GM18873 (cell line): ENCODE results near the gene SRSF3.
"Not testable (repeated sequence)": the region's sequence is repeated elsewhere in the genome, so short reads cannot be mapped to it uniquely, and the experiment has no call there.

Experiments used
- ATAC-seq: cut with Tn5 transposase; IDR thresholded peaks from one replicate; pipeline ENCODE4 v1.9.1; 2021; ENCODE audit warnings: mild to moderate bottlenecking, moderate library complexity, moderate number of reproducible peaks; ENCODE audit not compliant: unreplicated experiment, low FRiP score

Gene SRSF3

DNA sequence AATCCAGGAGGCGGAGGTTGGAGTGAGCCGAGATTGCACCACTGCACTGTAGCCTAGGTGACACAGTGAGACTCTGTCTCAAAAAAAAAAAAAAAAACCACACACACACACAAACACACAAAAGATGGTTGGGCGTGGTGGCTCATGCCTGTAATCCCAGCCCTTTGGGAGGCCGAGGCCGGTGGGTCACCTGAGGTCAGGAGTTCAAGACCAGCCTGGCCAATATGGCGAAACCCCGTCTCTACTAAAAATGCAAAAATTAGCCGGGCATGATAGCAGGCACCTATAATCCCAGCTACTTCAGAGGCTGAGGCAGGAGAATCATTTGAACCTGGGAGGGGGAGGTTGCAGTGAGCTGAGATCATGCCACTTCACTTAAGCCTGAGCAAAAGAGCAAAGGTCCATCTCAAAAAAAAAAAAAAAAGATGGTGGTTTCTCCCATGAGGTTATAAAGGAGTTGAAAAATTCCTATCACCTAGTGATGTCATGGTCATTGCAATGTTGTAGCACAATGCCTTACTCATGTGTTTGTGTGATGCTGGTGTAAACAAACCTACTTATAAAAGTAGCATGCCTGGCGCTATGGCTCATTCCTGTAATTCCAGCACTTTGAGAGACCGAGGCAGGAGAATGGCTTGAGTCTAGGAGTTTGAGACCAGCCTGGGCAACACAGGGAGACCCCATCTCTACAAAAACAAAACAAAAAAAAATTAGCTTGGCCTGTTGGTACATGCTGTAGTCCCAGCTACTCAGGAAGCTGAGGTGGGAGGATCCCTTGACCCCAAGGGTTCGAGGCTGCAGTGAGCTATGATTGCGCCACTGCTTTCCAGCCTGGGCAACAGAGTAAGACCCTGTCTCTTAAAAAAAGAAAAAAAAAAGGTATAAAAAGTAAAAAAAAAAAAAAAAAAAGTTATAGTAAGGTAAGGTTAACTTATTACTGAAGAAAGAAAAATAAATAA, 21.5 kb upstream of the SRSF3 start:
- ATAC-seq: not testable (repeated sequence)

- no peak for ATAC-seq
Observed at GRCh38 chr6:36574679-36575078, 19.5 kb upstream of the SRSF3 start.

DNA sequence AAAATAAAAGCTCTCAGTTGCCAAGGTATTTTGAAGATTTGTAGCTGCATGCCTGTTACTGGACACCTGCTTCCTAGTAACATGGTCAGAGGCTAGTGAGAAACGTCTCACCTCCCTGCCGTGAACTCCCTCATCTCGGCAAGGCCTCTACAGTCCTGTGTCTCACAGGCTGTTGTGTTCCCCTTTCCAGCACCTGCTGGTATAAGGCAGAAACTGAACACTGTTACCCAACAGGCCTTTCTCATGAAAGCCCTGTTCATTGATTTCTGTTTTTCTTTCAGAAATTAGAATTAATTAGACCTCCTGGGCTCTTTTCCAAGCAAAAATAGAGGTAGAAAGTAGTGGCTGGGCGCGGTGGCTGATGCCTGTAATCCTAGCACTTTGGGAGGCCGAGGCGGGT, 17.6 kb upstream of the SRSF3 start:
- no peak for ATAC-seq

GRCh38 chr6:36577301-36577700, 16.9 kb upstream of the SRSF3 start:
- ATAC-seq: no peak

DNA sequence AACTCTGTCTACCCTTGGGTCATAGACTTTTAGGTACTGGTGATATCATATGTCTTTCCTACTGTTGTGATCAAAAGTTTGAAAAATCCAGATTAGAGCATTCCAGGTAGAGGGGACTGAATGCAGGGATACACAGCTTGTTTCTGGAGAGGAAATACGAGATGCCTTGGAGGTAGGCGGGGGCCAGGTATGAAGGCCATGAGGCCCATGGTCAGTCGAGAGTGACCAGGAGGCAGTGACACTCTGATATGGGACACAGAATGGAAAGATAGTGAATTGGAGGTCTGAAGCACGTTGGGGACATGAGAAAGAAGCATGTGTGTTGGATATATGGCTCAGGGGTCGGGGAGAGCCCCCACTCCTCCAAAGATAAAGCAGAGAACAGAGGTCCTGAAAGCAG, 16.1 kb upstream of the SRSF3 start:
- ATAC-seq: no peak

GRCh38 chr6:36578431-36578830, 15.7 kb upstream of the SRSF3 start:
- ATAC-seq: no peak

DNA sequence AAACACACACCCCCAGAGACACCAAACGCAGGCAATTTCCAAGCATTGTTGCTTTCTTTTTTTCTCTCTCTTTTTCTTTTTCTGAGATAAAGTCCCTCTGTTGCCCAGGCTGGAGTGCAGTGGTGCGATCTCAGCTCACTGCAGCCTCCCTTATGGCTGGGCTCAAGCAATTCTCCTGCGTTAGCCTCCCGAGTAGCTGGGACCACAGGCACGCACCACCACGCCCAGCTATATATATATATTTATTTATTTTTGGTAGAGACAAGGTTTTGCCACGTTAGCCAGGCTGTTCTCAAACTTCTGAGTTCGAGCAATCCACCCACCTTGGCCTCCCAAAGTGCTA, 14.0 kb upstream of the SRSF3 start:
- no peak for ATAC-seq

- no peak for ATAC-seq
Observed at GRCh38 chr6:36581716-36582115, 12.4 kb upstream of the SRSF3 start.

DNA sequence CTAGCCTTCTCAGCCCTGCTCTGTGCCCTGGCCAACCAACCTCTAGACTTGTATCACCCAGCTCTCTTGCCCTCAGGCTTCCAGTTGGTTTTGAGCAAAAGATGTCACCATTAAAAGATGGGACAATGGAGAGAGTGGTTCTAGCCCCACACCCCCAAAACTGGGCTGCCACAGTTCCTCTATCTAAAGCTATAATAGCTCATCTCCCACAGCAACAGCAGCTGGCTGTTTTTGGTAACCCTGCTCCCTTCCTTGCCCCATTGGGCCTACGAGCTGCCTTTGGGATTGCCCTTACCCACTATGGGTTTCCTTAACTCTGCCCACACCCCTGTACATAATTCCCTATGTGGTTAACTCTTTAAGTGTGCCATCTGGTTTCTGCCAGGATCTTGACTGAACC, 7.6 kb upstream of the SRSF3 start:
- ATAC-seq: no peak

- not testable (repeated sequence) for ATAC-seq
Observed at GRCh38 chr6:36589025-36589400, 5.1 kb upstream of the SRSF3 start.

DNA sequence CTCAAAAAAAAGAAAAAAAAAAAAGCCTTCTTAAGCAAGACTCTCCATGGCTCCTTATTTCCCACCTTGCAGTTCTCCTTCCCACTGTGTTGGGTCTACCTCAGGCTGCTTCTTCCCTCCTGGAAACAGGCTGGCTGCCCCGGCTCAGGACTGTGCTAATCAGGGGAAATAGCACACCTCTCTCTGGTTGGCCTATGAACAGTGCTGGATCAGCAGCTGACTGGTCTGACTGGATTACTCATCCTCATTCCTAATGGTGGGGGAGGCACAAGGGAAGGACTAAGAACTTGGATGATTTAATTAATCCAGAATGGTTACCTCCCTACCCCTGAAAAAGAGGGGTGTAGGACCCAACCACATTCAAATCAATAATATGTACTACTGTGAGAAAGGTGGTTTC, 3.9 kb upstream of the SRSF3 start:
- ATAC-seq: no peak

DNA sequence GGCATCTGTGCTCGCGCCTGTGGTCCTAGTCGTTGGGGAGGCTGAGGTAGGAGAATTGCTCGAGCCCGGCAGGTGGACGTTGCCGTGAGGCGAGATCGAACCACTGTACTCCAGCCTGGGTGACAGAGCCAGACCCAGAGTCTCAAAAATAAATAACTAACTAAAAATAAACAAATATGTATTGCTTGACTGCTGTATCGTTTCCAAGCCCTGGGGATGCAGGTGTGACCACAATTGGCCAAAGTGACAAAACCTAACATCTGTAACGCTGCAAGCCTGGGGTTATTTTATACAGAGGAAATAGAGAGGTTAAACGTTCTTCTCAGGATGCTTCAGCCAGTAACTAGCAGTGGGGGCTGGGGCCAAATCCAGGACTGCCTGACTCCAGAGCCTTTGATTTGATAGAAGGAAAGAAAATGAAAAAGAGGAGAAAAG, 1.9 kb upstream of the SRSF3 start:
- ATAC-seq: peak; percentile 29

DNA sequence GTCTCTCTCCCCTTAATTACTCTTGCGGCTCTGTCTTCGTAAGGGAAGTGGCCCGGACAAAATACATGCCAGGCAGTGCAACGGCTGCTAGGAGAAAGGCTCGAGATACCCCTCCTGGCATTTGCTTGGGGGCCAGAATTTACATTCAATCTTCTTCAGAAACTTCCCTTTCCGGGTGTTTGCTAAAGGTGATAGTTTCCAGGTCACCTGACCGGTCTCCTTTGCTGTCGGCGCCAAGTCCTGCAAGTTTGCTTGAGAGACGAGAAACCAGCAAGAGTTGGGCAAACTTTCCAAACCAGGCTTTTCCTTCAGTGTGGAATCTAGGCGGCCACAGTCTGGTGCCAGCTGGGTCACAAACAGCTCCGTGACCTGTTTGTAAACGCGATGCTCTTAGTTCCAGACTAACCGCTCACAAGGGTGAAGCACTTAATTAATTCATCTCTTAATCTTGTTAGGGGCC, 563 bp upstream of the SRSF3 start:
- ATAC-seq: peak; percentile 4

DNA sequence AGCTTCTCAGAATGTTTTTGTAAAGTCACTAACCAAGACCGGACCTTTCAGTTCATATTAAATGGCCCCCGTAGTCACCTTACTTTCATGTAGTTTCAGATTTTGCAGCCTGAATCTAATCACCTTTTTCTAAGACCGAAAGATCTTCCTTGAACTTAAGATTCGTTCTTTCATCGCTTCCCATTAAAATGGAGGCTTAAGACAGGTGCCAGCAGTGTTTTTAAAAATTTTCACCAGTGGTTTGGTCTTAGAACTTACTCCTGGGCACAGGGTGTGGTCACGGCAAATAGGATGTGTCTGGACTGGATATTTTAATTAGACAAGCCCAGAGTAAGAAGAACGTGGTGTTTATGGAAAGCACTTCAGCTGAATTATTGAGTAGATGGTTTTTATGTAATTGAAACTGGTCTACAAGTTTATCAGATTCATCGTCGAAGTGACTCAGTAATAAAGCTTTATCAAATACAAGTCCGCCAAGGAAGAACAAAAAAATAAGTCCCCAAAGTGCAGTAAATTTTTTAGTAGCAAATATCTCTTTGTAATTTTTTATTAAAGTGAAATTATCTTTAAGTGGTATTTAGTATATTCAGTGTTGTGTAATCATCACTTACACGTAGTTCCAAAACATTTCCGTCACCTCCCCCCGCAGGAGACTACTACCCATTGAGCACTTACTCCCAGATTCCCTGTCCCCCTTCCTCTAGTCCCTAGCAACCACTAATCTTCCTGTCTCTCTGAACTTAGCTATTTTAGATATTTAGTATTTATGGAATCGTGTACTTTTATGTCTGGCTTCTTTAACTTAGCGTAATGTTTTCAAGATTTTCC, 868 bp downstream of the SRSF3 start:
- no peak for ATAC-seq

- ATAC-seq: no peak
Observed at GRCh38 chr6:36596356-36596755, 2.2 kb downstream of the SRSF3 start.

DNA sequence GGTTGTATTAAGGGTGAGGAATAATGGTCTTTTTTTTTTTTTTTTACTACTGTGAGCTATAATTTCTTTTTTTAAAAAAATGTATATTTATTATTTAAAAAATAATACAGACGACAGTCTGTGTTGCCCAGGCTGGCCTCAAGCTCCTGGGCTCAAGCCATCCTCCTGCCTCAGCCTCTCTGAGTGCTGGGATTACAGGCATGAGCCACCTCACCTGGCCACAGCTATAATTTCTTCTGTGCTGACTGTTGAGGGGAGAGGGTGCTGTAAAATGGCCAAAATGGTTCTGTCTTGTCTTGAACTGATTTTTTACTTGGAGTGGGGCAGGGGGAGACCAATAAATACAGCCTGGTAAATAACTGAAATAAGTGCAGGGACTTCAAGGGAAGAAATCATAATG, 3.6 kb downstream of the SRSF3 start:
- no peak for ATAC-seq

DNA sequence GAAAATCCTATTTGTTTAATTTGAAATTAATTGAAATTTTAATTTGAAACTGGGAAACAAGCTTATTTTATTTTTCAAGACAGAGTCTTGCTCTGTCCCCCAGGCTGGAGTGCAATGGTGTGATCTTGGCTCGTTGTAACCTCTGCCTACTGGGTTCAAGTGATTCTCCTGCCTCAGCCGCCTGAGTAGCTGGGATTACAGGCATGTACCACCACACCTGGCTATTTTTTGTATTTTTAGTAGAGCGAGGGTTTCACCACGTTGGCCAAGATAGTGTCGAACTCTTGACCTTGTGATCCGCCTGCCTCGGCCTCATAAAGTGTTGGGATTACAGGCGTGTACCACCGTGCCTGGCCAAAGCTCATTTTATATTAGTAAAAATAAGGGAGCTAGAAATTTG, 4.2 kb downstream of the SRSF3 start:
- no peak for ATAC-seq

DNA sequence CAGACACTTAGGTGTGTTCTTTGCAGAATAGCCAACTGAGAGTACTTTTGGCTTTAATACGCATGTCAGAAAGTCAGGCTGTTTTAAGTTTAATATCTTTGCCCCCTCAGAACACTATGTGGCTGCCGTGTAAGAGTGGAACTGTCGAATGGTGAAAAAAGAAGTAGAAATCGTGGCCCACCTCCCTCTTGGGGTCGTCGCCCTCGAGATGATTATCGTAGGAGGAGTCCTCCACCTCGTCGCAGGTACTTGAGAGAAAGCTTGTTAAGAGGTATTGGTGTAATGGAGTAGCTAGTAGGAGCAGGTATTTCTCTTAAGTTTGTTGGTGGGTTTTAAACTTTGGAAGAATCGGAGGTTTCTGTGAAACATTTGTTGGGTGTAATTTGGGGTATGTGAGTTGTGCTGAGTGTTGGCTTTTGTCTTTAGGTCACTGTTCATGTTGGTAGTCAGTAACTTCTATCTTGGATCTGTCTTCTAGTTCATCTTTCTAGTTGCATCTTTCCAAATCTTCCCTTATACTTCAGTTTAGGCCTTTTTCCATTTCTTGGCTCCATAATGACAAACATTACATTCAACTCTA, 4.7 kb downstream of the SRSF3 start:
- ATAC-seq: no peak

DNA sequence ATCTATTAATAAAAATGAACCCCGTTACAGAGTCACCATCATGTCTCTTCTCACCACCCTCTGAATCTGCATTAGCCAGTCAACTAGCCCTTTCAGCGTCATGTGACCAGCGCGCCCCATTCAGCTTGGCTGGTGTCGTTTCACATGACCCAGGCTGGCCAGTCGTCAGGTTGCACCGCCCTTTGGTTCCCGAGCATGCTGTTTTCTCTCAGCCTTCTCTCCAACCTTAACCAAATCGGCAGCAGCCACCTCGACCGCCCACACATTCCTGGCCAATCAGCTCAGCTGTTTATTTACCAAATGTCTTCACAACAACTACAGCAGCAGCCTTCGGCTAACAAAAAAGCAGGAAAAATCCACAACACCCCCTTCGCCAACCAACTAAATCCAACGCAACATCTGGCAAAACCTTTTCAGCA, 5.6 kb downstream of the SRSF3 start:
- ATAC-seq: no peak

GRCh38 chr6:36600564-36601146, 6.5 kb downstream of the SRSF3 start:
- ATAC-seq: no peak

DNA sequence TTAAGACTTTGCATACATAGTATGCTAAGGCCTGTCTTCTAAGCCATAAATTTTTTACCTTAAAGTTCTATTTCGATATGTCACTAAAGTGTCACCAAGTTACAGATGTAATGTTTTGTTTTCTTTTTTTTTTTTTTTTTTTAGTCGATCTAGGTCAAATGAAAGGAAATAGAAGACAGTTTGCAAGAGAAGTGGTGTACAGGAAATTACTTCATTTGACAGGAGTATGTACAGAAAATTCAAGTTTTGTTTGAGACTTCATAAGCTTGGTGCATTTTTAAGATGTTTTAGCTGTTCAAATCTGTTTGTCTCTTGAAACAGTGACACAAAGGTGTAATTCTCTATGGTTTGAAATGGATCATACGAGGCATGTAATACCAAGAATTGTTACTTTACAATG, 7.7 kb downstream of the SRSF3 start:
- not testable (repeated sequence) for ATAC-seq
